GM12878 (cell line): ENCODE measurements around the gene CDK16. TPM values are rescaled to one million over a fixed set of nuclear protein-coding genes. Genes with fewer than 3 reads are reported as not detected.

ENCODE experiments used
- ATAC-seq: fragments of 200-7000 bp; cut with Tn5 transposase; 3 replicates; pipeline ENCODE4 v1.9.1; 2020; ENCODE audit warnings: mild to moderate bottlenecking, moderate library complexity
- BruUV-seq: library from RNA; stranded (reverse); fragments of 400-500 nt; replicated peaks from 2 replicates; lab custom pipeline; 2021; lab: Mats Ljungman, UMichigan
- CTCF ChIA-PET: fragments of 300-600 bp; sonication (Branson Sonifier 250); formaldehyde crosslinking; extraction: SDS; loops from one replicate; lab custom pipeline; 2021; ENCODE audit warnings: inconsistent platforms; lab: Yijun Ruan, JAX
- POLR2A ChIA-PET: fragments of 350-600 bp; formaldehyde crosslinking; extraction: SDS; loops from one replicate; lab custom pipeline; 2021; ENCODE audit warnings: inconsistent platforms; lab: Charles Lee
- RAD21 ChIA-PET: fragments of 300-600 bp; sonication (Branson Sonifier 250); formaldehyde crosslinking; loops from one replicate; lab custom pipeline; 2023; ENCODE audit warnings: antibody characterized with exemption; ENCODE audit not compliant: unreplicated experiment; lab: Charles Lee
- SMC1A ChIA-PET: fragments of 300-600 bp; sonication (Branson Sonifier 250); formaldehyde crosslinking; loops from one replicate; lab custom pipeline; 2023; ENCODE audit not compliant: unreplicated experiment, uncharacterized antibody; lab: Charles Lee
- DNase-seq: peaks from one replicate; pipeline ENCODE4 v3.0.0-alpha.2; 2011; ENCODE audit warnings: low read depth, low spot score
- FAIRE-seq: peaks from 3 replicates; lab custom pipeline; 2011; peaks lifted over from hg19 to GRCh38; lab: Jason Lieb, UNC
- H2AFZ ChIP-seq: 2 replicates; pipeline ENCODE4 v1.6.0; 2011; ENCODE audit warnings: low read depth, low read length, control low read depth; ENCODE audit not compliant: control insufficient read depth
- H3K27ac ChIP-seq: 2 replicates; pipeline ENCODE4 v1.5.1; 2011; ENCODE audit warnings: control low read depth; ENCODE audit not compliant: control insufficient read depth, insufficient read depth
- H3K27me3 ChIP-seq, 2 experiments: replicated peaks in 1 of 2; 2 replicates each; pipeline versions ENCODE4 v1.6.0 to v1.6.1; 2011; ENCODE audit warnings: low read length in 1 of 2; ENCODE audit not compliant: control insufficient read depth in 2 of 2, insufficient read depth in 2 of 2
- H3K36me3 ChIP-seq, 2 experiments: 2 replicates each; pipeline ENCODE4 v1.5.1; 2011; ENCODE audit warnings: low read length in 1 of 2; ENCODE audit not compliant: control insufficient read depth in 2 of 2, insufficient read depth in 2 of 2
- H3K4me1 ChIP-seq: 2 replicates; pipeline ENCODE4 v1.6.1; 2011; ENCODE audit warnings: mild to moderate bottlenecking, low read length, moderate library complexity, mixed read lengths; ENCODE audit not compliant: control insufficient read depth, insufficient read depth
- H3K4me2 ChIP-seq: 2 replicates; pipeline ENCODE4 v1.6.0; 2011; ENCODE audit warnings: control low read depth; ENCODE audit not compliant: control insufficient read depth, insufficient read depth
- H3K4me3 ChIP-seq: fragments of 200-600 bp; sonication (generic); 2 replicates; pipeline ENCODE4 v1.5.1; 2016
- H3K79me2 ChIP-seq: 2 replicates; pipeline ENCODE4 v1.6.0; 2011; ENCODE audit warnings: low read length; ENCODE audit not compliant: control insufficient read depth, insufficient read depth
- H3K9ac ChIP-seq: 2 replicates; pipeline ENCODE4 v1.8.0; 2011; ENCODE audit warnings: low read length, control low read depth, mixed read lengths; ENCODE audit not compliant: control insufficient read depth, insufficient read depth
- H3K9me3 ChIP-seq: replicated peaks from 3 replicates; pipeline ENCODE4 v1.5.1; 2011; ENCODE audit warnings: mild to moderate bottlenecking, low read length; ENCODE audit not compliant: control insufficient read depth, insufficient read depth
- H4K20me1 ChIP-seq: 2 replicates; pipeline ENCODE4 v1.6.0; 2011; ENCODE audit not compliant: control insufficient read depth, insufficient read depth
- BCLAF1 ChIP-seq: fragments of 450-650 bp; IDR thresholded peaks from 2 replicates; pipeline ENCODE4 v1.6.1; 2017; ENCODE audit warnings: antibody characterized with exemption, mild to moderate bottlenecking, moderate library complexity
- FOXM1 ChIP-seq: IDR thresholded peaks from 2 replicates; pipeline ENCODE4 v1.6.1; 2012; ENCODE audit warnings: low read depth, mild to moderate bottlenecking, inconsistent platforms, low read length, moderate library complexity
- IKZF2 ChIP-seq, 2 experiments: fragments of 450-650 bp; IDR thresholded peaks; 2 replicates each; pipeline ENCODE4 v1.6.1; 2017; ENCODE audit warnings: mild to moderate bottlenecking in 2 of 2, moderate library complexity in 2 of 2
- MAX ChIP-seq: IDR thresholded peaks from 2 replicates; pipeline ENCODE4 v1.6.1; 2012; ENCODE audit warnings: low read depth, low read length, improper control_type of control experiment
- MTA2 ChIP-seq: fragments of 450-650 bp; IDR thresholded peaks from 2 replicates; pipeline ENCODE4 v1.6.1; 2016; ENCODE audit warnings: low read depth, mild to moderate bottlenecking, moderate library complexity
- MXI1 ChIP-seq: fragments of 150-350 bp; IDR thresholded peaks from 2 replicates; pipeline ENCODE4 v1.6.1; 2011; ENCODE audit warnings: low read depth, mild to moderate bottlenecking, inconsistent platforms, low read length, improper control_type of control experiment
- PAX8 ChIP-seq: fragments of 450-650 bp; IDR thresholded peaks from 2 replicates; pipeline ENCODE4 v1.6.1; 2017; ENCODE audit warnings: mild to moderate bottlenecking, moderate library complexity
- RBBP5 ChIP-seq: fragments of 200-600 bp; sonication (generic); conservative IDR thresholded peaks from 2 replicates; pipeline ENCODE4 v1.6.1; 2016
- RELA ChIP-seq: fragments of 450-650 bp; IDR thresholded peaks from 2 replicates; pipeline ENCODE4 v1.8.0; 2014; ENCODE audit warnings: borderline replicate concordance; ENCODE audit not compliant: partially characterized antibody
- WRNIP1 ChIP-seq: IDR thresholded peaks from 2 replicates; pipeline ENCODE4 v1.6.1; 2011; ENCODE audit warnings: low read depth, low read length, improper control_type of control experiment, borderline replicate concordance
- ZNF592 ChIP-seq: fragments of 450-650 bp; IDR thresholded peaks from 2 replicates; pipeline ENCODE4 v1.6.1; 2017; ENCODE audit warnings: mild to moderate bottlenecking, moderate library complexity
- WGBS: methylation state at CpG from one replicate; pipeline ENCODE4 v1.1.6; 2016; ENCODE audit warnings: low lambda C conversion rate; ENCODE audit not compliant: insufficient replicate concordance, insufficient coverage; ENCODE audit errors: missing lambda C conversion rate; 5-methylcytosine and 5-hydroxymethylcytosine counted together
- in situ Hi-C: fragments of 300-500 bp; cut with MboI; formaldehyde crosslinking; loops from 9 replicates; pipeline ENCODE4 v1.14.3; 2018; ENCODE audit warnings: mixed read lengths
- intact Hi-C: fragments of 100-400 bp; cut with micrococcal nuclease; formaldehyde crosslinking; loops from one replicate; pipeline ENCODE4 v1.14.2; 2022; ENCODE audit not compliant: unreplicated experiment
- polyA plus RNA-seq, 11 experiments: library from polyadenylated mRNA; depleted of rRNA in 4 of 11; unstranded in 6 of 11; stranded (reverse) in 5 of 11; fragments of >200 nt; fragmentation: Nextera tagmentation in 4 of 11; fragmentation: Illumina TruSeq in 1 of 11; extraction: Ambion mirVana in 4 of 11; extraction: Trizol in 1 of 11; gene quantifications; 1 replicate in 1 of 11; 2 replicates in 10 of 11; pipeline versions ENCODE4 v1.2.1 to v1.2.3, GENCODE V29; 2011 to 2016; ENCODE audit warnings: inconsistent platforms in 2 of 11, missing spikeins in 2 of 11, low read depth in 1 of 11
- total RNA-seq, 4 experiments: library from RNA; depleted of rRNA in 3 of 4; stranded (reverse); fragments of >200 nt in 3 of 4; fragmentation: Illumina TruSeq in 1 of 4; extraction: Trizol in 1 of 4; gene quantifications; 2 replicates each; pipeline versions ENCODE4 v1.2.1 to v1.2.3, GENCODE V29; 2013 to 2021

Gene CDK16
- total and polyA plus RNA-seq, 10 of the 15 experiments (the other 5 are each of a cell fraction or from before 2014, with no cell fraction given): 2.4 to 75.1 (median 48.2) TPM

- H3K79me2 ChIP-seq: no peaks in the 10 kb centered on the region
- in situ Hi-C loops: no loop called here
- BruUV-seq: no TSS peak
- H3K36me3 ChIP-seq: peaks cover 0 to 16% of the 10 kb centered on the region in 2 experiments; a peak in 3 of 4 replicates
- SMC1A ChIA-PET: no interaction called here
- POLR2A ChIA-PET: no interaction called here
- no peak for FAIRE-seq
- H3K27me3 ChIP-seq: no peaks in the 10 kb centered on the region
- H3K4me1 ChIP-seq: no peaks in the 10 kb centered on the region
- H3K9ac ChIP-seq: no peak overlapping the region
- RAD21 ChIA-PET: no interaction called here
- peak; percentile 54; the same call in 2 of the 3 replicates for ATAC-seq
- no peak overlapping the region for H3K4me2 ChIP-seq
- no peaks in the 10 kb centered on the region for H4K20me1 ChIP-seq
- no peak for TF ChIP-seq BCLAF1
- TF ChIP-seq RELA: no peak
- no peak for TF ChIP-seq RBBP5
- TF ChIP-seq IKZF2 (IDR thresholded peaks at IDR 0.05): no peak
- TF ChIP-seq, all 136 proteins: peak for 0
- 8% methylated on average over 2 of the region's 2 CpGs for WGBS
- H2AFZ ChIP-seq: no peak overlapping the region
- H3K27ac ChIP-seq: no peak overlapping the region
- DNase-seq: no peak
- CTCF ChIA-PET: no interaction called here
- intact Hi-C loops: no loop called here
- no peaks in the 10 kb centered on the region for H3K9me3 ChIP-seq
- H3K4me3 ChIP-seq: no peak overlapping the region
These were observed 41.4 kb upstream of the CDK16 start for GRCh38 chrX:47177079-47177478.

GRCh38 chrX:47178337-47178736 lies 40.1 kb upstream of the CDK16 start:
- DNase-seq (no peak), ATAC-seq (no peak), FAIRE-seq (no peak)
- H4K20me1 ChIP-seq: no peaks in the 10 kb centered on the region
- H3K79me2 ChIP-seq: no peaks in the 10 kb centered on the region
- ChIA-PET CTCF (no interaction called here), POLR2A (no interaction called here), RAD21 (no interaction called here), SMC1A (no interaction called here)
- BruUV-seq: no TSS peak
- no peaks in the 10 kb centered on the region; a peak in 1 of 4 replicates for H3K27me3 ChIP-seq
- H3K4me2 ChIP-seq: no peak overlapping the region
- peaks cover 0 to 19% of the 10 kb centered on the region in 2 experiments; a peak in 3 of 4 replicates for H3K36me3 ChIP-seq
- H3K9me3 ChIP-seq: no peaks in the 10 kb centered on the region
- no peak overlapping the region for H3K4me3 ChIP-seq
- in situ Hi-C loops: no loop called here
- intact Hi-C loops: no loop called here
- no peak overlapping the region for H2AFZ ChIP-seq
- 67% methylated on average over 5 of the region's 5 CpGs for WGBS
- no peak overlapping the region for H3K9ac ChIP-seq
- H3K4me1 ChIP-seq: no peaks in the 10 kb centered on the region
- no peak overlapping the region for H3K27ac ChIP-seq
- TF ChIP-seq MTA2 (no peak), MAX (no peak), ZNF592 (no peak), FOXM1 (no peak), PAX8 (no peak), MXI1 (no peak), WRNIP1 (no peak)
